ENCODE results near the gene DBF4.
"Not testable (repeated sequence)": the region's sequence is repeated elsewhere in the genome, so short reads cannot be mapped to it uniquely, and the experiment has no call there.

The DBF4 gene

DNA sequence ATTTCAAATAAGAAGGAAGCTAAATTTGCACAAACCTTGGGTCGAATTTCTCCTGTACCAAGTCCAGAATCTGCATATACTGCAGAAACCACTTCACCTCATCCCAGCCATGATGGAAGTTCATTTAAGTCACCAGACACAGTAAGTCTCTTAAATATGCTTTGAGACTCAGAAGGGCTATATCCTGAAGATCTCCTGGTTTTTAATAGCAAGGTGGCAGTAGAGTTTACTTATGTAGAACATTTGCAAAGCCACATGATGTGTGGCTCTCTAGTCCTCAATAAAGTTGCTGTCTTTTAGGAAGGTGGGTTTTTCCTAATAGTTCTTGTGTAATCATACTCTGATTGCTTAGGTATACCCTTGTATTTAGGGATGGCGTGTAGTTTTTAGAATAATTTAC is 8.7 kb downstream of the DBF4 start:
- no peak for DNase-seq

DNA sequence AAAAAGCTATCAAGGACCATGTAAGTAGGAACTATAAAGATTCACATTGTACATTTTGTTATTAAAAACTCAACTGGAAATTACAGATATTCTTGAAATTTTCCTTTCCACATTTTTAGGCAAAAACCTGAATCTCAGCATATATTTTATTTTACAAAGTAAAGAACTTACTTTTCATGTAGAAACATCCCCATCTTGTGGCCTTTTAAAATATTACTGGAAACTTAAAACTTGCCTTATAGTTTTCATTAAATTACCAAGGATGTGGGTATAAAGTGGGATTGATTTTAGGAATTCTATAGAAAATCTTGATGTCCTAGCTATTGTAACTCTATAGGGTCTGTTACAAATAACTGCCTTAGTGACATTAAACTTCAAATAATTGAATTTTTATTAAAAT is 10.6 kb downstream of the DBF4 start:
- DNase-seq: no peak

DNA sequence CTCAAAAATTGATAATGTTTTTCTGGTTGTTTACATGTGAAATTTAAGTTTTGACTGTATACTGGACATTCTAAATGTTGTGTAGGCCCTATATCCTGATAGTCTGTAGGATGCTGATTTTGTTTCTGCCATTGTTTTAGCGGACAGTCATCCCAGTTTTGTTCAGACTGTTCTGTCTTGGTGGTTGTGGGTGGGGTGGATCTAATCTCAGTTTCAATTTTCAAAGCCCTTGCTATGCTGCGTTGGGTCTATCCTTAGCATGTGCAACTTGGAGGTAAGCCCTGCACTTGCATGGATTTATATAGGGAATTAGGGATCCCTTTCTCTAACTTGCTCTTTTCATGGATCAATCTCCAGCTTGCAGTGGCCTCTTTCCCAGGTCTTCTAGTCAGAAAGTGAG is 19.1 kb downstream of the DBF4 start:
- no peak for DNase-seq

DNA sequence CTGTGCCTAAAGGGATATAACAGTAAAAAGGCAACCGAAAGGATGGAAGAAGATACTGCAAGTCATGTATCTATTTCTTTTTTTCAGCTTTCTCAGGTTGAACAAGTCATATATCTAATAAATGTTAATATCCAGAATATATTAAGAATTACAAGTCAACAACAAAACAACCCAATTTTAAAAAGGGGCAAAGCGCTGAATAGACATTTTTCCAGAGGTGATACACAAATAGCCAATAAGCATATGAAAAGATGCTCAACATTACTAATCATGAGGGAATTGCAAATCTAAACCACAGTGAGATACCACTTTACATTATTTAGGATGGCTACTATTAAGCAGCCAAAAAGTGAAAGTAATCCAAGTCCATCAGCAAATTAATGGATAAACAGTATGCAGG is 23.0 kb downstream of the DBF4 start:
- no peak for DNase-seq

DNA sequence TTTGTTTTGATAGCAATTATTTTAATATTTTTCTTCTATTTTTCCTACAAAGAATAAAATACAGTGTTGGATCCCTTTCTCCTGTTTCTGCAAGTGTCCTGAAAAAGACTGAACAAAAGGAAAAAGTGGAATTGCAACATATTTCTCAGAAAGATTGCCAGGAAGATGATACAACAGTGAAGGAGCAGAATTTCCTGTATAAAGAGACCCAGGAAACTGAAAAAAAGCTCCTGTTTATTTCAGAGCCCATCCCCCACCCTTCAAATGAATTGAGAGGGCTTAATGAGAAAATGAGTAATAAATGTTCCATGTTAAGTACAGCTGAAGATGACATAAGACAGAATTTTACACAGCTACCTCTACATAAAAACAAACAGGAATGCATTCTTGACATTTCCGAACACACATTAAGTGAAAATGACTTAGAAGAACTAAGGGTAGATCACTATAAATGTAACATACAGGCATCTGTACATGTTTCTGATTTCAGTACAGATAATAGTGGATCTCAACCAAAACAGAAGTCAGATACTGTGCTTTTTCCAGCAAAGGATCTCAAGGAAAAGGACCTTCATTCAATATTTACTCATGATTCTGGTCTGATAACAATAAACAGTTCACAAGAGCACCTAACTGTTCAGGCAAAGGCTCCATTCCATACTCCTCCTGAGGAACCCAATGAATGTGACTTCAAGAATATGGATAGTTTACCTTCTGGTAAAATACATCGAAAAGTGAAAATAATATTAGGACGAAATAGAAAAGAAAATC is 31.0 kb downstream of the DBF4 start:
- DNase-seq: not testable (repeated sequence)

DNA sequence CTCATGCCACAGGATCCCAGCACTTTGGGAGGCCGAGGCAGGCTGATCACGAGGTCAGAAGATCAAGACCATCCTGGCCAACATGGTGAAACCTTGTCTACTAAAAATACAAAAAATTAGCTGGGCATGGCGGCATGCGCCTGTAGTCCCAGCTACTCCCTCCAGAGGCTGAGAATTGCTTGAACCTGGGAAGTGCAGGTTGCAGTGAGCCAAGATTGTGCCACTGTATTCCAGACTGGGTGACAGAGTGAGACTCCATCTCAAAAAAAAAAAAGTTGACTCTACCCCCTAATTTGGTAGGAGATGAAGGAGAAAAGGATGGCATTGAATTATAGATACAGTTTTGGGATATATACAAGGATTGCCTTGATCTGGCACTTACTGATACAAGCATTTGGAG is 32.5 kb downstream of the DBF4 start:
- not testable (repeated sequence) for DNase-seq

DNA sequence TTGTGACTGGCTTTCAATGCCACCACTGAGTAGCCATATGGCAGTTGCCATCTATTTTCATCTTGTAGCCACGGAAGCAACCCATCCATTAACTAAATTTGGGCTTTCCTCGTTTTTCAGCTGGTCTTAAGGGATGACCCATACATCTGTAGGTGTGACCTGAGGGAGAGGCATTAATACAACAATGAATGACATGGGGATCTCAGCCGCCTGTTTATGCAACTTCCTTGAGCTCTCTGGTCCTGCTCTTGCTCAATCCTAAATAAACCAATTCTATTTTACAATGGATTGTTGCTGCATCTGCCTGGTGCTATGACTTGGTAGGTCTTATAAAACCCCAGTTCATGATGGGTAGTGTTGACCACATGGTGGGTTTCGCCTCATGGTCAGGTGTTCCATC is 35.8 kb downstream of the DBF4 start:
- DNase-seq: no peak

DNA sequence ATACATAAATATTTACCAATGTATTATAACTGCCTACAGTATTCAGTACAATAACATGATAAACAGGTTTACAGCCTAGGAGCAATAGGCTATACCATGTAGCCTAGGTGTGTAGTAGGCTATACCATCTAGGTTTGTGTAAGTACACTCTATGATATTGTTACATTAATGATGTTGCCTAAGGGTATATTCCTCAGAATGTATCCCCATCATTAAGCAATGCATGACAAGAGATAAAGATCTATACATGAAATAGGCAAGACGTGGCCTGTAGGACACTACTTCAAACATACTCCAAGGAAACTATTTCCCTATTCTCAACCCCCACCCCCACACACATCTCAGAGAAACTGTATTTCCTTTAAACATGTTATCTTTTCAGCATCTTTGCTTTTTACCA is 42.4 kb downstream of the DBF4 start:
- DNase-seq: no peak

DNA sequence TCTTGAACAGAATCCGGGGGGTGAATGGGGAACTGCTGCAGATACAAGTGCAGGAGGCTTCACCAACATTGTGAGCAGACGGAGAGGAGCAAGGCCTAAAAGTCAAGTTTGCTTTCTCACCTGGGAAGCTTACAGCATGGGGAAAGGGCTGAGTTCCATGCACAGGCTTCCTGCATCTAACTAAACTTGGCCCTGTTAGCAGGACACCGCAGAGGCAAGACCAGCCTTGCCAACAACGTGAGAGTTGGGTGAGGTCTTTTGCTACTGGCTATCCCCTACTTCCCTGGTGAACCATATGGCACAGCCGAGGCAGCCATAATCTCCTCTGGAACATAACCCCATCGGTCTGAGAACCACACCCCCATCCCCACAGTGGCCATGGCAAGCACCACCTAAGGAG is 43.6 kb downstream of the DBF4 start:
- no peak for DNase-seq

DNA sequence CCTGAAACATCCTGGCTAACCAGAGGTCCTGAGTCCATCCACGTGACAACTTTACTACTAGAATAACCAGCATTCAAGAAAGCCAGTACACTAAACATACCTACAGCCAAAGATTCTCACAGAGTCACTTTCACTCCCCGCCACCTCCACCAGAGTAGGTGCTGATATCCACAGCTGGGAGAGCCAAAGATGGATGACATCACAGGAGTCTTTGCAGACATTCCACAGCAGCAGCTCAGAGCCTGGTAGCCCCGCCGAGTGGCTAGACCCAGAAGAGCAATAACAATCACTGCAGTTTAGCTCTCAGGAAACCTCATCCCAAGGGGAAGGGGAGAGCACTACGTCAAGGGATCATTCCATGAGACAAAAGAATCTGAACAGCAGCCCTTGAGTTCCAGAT is 44.3 kb downstream of the DBF4 start:
- DNase-seq: no peak

DNA sequence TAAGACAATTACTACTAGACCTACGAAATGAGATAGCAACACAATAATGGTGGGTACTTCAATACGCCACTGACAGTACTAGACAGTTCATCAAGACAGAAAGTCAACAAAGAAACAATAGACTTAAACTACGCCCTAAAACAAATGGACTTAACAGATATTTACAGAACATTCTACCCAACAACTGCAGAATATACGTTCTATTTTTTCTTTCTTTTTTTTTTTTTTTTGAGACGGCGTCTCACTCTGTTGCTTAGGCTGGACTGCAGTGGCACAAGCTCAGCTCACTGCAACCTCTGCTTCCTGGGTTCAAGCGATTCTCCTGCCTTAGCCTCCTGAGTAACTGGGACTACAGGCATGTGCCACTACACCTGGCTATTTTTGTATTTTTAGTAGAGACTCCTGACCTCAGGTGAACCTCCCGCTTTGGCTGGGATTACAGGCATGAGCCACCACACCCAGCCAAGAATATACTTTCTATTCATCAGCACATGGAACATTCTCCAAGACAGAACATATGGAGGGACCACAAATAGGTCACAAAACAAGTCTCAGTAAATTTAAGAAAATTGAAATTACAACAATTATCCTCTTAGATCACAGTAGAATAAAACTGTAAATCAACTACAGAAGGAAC is 46.6 kb downstream of the DBF4 start:
- DNase-seq: not testable (repeated sequence)

DNA sequence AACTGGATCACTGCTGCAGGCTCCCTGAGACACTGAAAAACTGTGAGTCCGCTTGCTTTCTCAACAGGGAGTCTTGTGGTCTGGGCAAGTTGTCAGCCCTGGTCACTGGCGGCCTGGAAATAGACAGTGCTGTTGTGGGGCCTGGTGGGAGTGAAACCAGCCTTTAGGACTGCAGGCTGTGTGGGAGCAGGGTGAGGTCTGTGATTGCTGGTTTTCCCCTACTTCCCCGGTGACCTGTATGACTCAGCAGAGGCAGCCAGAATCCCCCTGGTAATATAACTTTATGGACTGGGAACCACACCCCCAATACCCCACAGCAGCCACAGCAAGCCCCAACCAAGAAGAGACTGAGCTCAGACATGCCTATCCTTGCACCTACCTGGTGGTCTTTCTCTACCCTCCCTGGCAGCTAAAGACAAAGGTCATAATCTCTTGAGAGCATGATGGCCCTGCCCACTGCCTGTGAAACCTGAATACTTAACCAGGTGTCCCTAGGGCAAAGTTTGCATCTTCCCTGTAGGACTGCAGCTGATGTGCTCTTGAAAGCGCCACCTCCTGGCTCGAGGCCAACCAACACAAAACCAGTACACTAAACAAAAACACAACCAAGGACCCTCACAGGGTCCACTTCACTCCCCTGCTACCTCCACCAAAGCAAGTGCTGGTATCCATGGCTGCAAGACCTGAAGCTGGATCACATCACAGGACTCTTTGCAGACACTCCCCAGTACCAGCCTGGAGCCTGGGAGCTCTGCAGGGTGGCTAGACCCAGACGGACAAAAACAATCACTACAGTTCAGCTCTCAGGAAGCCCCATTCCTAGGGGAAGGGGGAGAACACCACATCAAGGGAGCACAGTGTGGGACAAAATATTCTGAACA is 50.5 kb downstream of the DBF4 start:
- no peak for DNase-seq

DNA sequence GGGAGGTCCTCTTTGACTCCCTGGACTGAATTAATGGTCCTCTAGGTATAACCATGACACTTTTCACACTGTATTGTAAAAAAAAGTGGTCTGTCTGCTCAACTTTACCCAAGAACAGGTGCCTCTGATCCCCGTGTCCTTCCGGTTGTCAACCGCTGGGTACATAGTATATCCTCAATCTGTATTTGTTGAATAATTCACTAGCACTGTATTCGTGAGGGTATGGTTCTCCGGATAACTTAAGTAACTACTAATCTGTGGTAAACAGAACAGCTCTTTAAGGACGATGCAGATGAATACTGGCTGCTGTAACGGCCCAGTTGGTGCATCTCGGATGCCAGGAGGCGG is 57.3 kb downstream of the DBF4 start:
- DNase-seq: no peak

DNA sequence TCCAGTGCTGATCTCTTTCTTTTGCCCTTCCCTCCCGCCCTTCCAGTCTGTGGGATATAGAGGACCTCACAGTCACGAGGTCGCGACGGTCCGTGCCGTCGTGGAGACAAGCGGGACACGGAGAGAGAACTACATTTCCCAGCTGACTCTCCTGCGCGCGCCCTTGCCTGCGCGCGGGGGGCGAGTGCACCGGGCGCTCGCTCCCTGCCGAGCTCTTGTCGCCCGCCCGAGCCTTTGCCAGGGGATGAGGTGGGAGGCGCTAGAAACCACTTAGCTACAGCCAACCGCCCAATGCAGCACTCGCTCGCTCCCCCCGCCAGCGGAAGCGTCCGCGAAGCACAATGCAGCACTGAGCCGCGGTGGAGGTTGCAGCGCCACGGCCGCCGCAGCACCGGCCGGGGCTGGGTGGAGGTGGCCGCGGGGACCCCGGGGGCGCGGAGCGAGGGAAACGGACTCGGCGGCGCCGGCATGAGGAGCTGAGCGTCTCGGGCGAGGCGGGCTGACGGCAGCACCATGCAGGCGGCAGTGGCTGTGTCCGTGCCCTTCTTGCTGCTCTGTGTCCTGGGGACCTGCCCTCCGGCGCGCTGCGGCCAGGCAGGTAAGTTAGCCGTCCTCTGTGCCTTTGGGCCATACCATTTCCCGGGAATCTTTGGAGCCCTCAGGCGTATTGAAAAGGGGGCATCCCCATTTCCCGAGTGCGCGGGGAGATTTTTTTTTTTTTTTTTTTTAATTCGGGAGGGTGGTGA is 57.8 kb downstream of the DBF4 start, which contains the start of gene ADAM22:
Gene ADAM22 (plus strand): TSS at position 299 of the 746 bp plus-strand sequence. CDS start 215 bp downstream, at position 514.
- DNase-seq: peak; percentile 65 to 69

DNA sequence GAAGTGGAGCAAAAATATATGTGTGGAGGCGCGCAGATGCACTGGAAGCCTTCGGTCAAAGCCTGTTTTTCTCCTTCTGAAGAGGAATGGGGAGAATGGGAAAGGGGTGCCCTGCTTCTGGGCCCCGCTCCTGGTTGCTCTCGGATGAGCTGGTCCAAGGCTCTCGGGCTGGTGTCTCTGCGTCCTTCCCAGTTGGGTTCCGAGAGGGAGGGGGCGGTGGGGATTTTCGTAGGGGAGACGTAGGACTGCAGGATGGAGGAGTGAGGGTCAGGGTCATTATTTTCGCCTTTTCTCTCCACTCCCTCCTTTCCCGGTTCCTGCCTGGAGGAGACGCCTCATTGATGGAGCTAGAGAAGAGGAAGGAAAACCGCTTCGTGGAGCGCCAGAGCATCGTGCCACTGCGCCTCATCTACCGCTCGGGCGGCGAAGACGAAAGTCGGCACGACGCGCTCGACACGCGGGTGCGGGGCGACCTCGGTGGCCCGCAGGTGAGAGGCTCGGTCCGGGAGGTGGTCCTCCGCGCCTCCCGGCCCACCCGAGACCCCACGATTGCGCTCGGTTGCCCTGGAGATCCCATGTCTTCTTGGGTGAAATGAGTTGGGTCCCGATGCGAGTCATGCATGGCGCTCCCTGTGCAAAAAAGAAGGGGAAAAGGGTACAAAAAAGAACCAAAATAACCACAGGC is 58.5 kb downstream of the DBF4 start:
- DNase-seq: no peak

DNA sequence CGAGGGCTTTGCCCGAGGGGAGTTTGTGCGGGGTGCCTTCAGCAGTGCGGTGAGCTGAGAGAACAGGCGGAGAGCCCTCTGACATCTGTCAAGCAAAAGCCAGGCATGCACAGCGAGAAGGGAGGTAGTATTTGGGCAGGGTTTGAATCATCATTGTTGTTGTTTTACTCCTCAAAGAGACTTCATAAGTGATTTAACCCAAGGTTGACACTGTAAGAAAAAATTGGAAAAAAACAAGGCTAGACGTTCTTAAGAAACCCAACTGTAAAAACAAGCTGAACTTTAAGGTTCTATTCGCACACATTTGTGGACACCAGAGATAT is 59.1 kb downstream of the DBF4 start:
- DNase-seq: no peak

DNA sequence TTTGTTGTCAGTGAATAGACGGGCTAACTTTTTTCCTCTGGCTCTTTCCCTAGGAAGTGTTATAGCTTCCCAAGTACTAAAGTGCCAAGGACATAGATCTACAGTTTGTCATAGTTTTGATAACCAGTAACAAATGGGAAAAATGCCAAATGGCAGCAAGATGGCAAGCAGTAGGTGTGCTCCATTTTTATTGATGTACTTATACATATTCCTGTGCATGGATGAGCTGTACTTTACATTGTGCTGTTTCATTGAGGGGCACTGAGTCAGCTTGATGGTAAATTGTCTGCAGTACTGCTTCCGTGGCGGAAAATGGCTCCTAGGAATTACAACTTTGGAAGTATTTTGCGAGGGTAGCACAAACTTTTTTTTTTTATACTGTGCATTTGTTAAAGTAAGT is 64.8 kb downstream of the DBF4 start:
- no peak for DNase-seq

DNA sequence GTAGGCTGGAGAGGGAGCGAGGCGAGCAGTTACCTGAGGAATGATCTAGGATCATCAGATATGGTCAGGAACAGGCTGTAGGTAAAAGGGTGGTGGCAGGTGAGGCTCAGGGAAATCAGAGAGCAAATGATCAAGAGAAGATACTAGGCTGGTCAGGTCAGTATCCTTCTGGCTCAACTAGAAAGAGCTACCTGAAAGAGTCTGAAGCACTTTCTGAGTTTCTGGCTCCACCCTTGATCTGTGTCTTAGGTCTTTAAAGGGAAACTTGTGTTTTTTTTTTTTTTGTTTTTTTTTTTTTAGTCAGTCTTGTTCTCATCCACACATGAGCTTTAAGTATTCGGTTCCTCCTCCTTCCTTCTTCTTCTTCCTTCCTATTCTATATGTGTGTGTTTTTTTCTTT is 68.3 kb downstream of the DBF4 start:
- no peak for DNase-seq

DNA sequence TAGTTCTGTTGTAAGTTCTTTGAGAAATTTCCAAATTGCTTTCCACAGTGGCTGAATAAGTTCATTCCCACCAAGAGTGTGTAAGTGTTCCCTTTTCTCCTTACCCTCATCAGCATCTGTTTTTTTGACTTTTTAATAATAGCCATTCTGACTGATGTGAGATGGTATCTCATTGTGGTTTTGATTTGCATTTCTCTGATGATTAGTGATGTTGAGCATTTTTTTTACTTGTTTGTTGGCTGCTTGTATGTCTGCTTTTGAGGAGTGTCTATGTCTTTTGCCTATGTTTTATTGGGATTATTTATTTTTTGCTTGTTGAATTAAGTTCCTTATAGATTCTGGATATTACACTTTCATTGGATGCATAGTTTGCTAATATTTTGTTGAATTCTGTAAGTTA is 69.6 kb downstream of the DBF4 start:
- not testable (repeated sequence) for DNase-seq

DNA sequence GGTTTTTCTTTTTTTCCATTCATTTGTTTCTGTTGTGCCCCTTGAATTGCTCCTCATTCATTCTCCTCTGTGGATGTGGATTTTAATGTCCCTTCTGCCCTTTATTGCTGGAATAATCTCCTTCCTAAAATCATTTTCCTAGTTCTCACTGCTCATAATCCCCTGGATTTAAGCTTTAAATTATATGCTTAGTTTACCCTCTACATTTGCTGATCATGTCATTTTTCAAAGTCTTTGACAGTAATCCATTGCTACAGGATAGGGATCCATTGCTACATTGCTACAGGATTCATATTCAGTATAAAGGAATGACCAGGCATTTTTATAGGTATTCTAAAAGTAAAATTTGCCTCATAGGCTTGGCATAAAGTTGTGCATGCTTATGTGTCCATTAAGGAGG is 72.1 kb downstream of the DBF4 start:
- no peak for DNase-seq
